ENCODE data around the gene DNAH9. TPM values are rescaled to one million over a fixed set of nuclear protein-coding genes. Genes with fewer than 3 reads are reported as not detected.

The DNAH9 gene
- polyA plus RNA-seq, 1 experiment = not detected

GRCh38 chr17:11644265-11645212, 46.3 kb downstream of the DNAH9 start:
- POLR2A ChIA-PET = no interaction called here
- peak; percentile 42; the same call in 1 of the 2 replicates for TF ChIP-seq CTCF (IDR thresholded peaks at IDR 0.05; ENCODE audit: low read depth, low read length)
- H3K4me3 ChIP-seq (ENCODE audit: low read depth, low read length) = no peak overlapping the region
- peaks cover 36% of the 10 kb centered on the region for H3K9me3 ChIP-seq (ENCODE audit: control insufficient read depth, insufficient read depth, low read length)
- CTCF ChIA-PET = interaction anchor here (0.9 to 1.3 kb wide), 3 partner anchors 16 to 342 kb away, joined by 3 to 5 read pairs (median 4); no protein-coding TSS in a partner anchor
- H3K27ac ChIP-seq (ENCODE audit: low read depth, low read length) = no peak overlapping the region
- no peaks in the 10 kb centered on the region for H3K27me3 ChIP-seq (ENCODE audit: control insufficient read depth, insufficient read depth, low read length)
- DNase-seq (ENCODE audit: low read depth, low spot score) = no peak

GRCh38 chr17:11645426-11645825, 47.2 kb downstream of the DNAH9 start:
- no peak for DNase-seq (ENCODE audit: low read depth, low spot score)
- Histone ChIP-seq H3K27ac (ENCODE audit: low read depth, low read length) (no peak overlapping the region), H3K9me3 (ENCODE audit: control insufficient read depth, insufficient read depth, low read length) (peaks cover 27% of the 10 kb centered on the region), H3K27me3 (ENCODE audit: control insufficient read depth, insufficient read depth, low read length) (no peaks in the 10 kb centered on the region), H3K4me3 (ENCODE audit: low read depth, low read length) (no peak overlapping the region)
- TF ChIP-seq CTCF (IDR thresholded peaks at IDR 0.05; ENCODE audit: low read depth, low read length) = no peak
- POLR2A ChIA-PET = no interaction called here
- CTCF ChIA-PET = interaction anchor here (0.7 to 0.9 kb wide), 2 partner anchors 17 to 127 kb away, joined by 3 to 6 read pairs; no protein-coding TSS in a partner anchor

- no peaks in the 10 kb centered on the region for H3K27me3 ChIP-seq (ENCODE audit: control insufficient read depth, insufficient read depth, low read length)
- ChIA-PET POLR2A (no interaction called here), CTCF (no interaction called here)
- H3K4me3 ChIP-seq (ENCODE audit: low read depth, low read length) = no peak overlapping the region
- no peak overlapping the region for H3K27ac ChIP-seq (ENCODE audit: low read depth, low read length)
- DNase-seq (ENCODE audit: low read depth, low spot score) = no peak
- peaks cover 10% of the 10 kb centered on the region for H3K9me3 ChIP-seq (ENCODE audit: control insufficient read depth, insufficient read depth, low read length)
- TF ChIP-seq CTCF (IDR thresholded peaks at IDR 0.05; ENCODE audit: low read depth, low read length) = no peak
These were observed 52.8 kb downstream of the DNAH9 start for GRCh38 chr17:11651089-11651488.

GRCh38 chr17:11668618-11669017, 70.3 kb downstream of the DNAH9 start:
- DNase-seq (ENCODE audit: low read depth, low spot score) = no peak
- TF ChIP-seq CTCF (IDR thresholded peaks at IDR 0.05; ENCODE audit: low read depth, low read length) = no peak
- Histone ChIP-seq H3K4me3 (ENCODE audit: low read depth, low read length) (no peak overlapping the region), H3K27me3 (ENCODE audit: control insufficient read depth, insufficient read depth, low read length) (no peaks in the 10 kb centered on the region), H3K27ac (ENCODE audit: low read depth, low read length) (no peak overlapping the region), H3K9me3 (ENCODE audit: control insufficient read depth, insufficient read depth, low read length) (peaks cover 49% of the 10 kb centered on the region)
- CTCF ChIA-PET = no interaction called here
- POLR2A ChIA-PET = no interaction called here

- TF ChIP-seq CTCF (IDR thresholded peaks at IDR 0.05; ENCODE audit: low read depth, low read length) = no peak
- DNase-seq (ENCODE audit: low read depth, low spot score) = no peak
- CTCF ChIA-PET = no interaction called here
- POLR2A ChIA-PET = no interaction called here
- Histone ChIP-seq H3K27ac (ENCODE audit: low read depth, low read length) (no peak overlapping the region), H3K27me3 (ENCODE audit: control insufficient read depth, insufficient read depth, low read length) (no peaks in the 10 kb centered on the region), H3K9me3 (ENCODE audit: control insufficient read depth, insufficient read depth, low read length) (peaks cover 41% of the 10 kb centered on the region), H3K4me3 (ENCODE audit: low read depth, low read length) (no peak overlapping the region)
These were observed 72.9 kb downstream of the DNAH9 start for GRCh38 chr17:11671126-11671525.
